ENCODE data around the gene CBFB.

- no peak for TF ChIP-seq CTCF (IDR thresholded peaks at IDR 0.05; ENCODE audit: poor library complexity)
- no peak for TF ChIP-seq EZH2 (IDR thresholded peaks at IDR 0.05; ENCODE audit: borderline replicate concordance)
Observed at GRCh38 chr16:67105881-67106280, 76.9 kb downstream of the CBFB start.

Measured in hepatocyte (in vitro differentiated cells).